Hindlimb muscle (tissue), 1 donor: ENCODE results near the gene APCDD1. TPM values are rescaled to one million over a fixed set of nuclear protein-coding genes. Genes with fewer than 3 reads are reported as not detected.
A peak's percentile ranks its signal among the peaks of the same experiment; 100 is the strongest.
"Not testable (repeated sequence)": the region's sequence is repeated elsewhere in the genome, so short reads cannot be mapped to it uniquely, and the experiment has no call there.

Source experiments
- DNase-seq: peaks from one replicate; pipeline ENCODE4 v3.0.0-alpha.2; 2013
- polyA plus RNA-seq: library from polyadenylated mRNA; unstranded; fragments of 120-200 nt; gene quantifications from one replicate; pipeline ENCODE4 v1.2.1, GENCODE V29; 2013; ENCODE audit not compliant: insufficient read length

APCDD1 gene
- polyA plus RNA-seq, 1 donor, result 11.1 TPM

GRCh38 chr18:10497206-10497749 lies 42.8 kb downstream of the APCDD1 start:
- no peak for DNase-seq

GRCh38 chr18:10499230-10499629 lies 44.8 kb downstream of the APCDD1 start:
- no peak for DNase-seq

GRCh38 chr18:10500038-10500437 lies 45.6 kb downstream of the APCDD1 start:
- DNase-seq, result no peak

GRCh38 chr18:10504723-10505122 lies 50.3 kb downstream of the APCDD1 start:
- no peak for DNase-seq

- not testable (repeated sequence) for DNase-seq
These were observed 51.5 kb downstream of the APCDD1 start for GRCh38 chr18:10505892-10506291.

- no peak for DNase-seq
These were observed 54.2 kb downstream of the APCDD1 start for GRCh38 chr18:10508591-10508990.

GRCh38 chr18:10511236-10511635 lies 56.8 kb downstream of the APCDD1 start:
- no peak for DNase-seq

GRCh38 chr18:10514082-10514481 lies 59.6 kb downstream of the APCDD1 start:
- no peak for DNase-seq

GRCh38 chr18:10514601-10515000 lies 60.2 kb downstream of the APCDD1 start:
- DNase-seq, result no peak

GRCh38 chr18:10515456-10515855 lies 61.0 kb downstream of the APCDD1 start:
- DNase-seq, result no peak

GRCh38 chr18:10516078-10516477 lies 61.6 kb downstream of the APCDD1 start:
- no peak for DNase-seq

- DNase-seq, result peak; percentile 67
These were observed 64.3 kb downstream of the APCDD1 start for GRCh38 chr18:10518595-10519255.

- DNase-seq, result no peak
These were observed 64.9 kb downstream of the APCDD1 start for GRCh38 chr18:10519366-10519765.

GRCh38 chr18:10519999-10520935 lies 65.8 kb downstream of the APCDD1 start:
- peak; percentile 91 for DNase-seq

GRCh38 chr18:10521566-10521965 lies 67.1 kb downstream of the APCDD1 start:
- DNase-seq, result no peak

- DNase-seq, result no peak
These were observed 68.1 kb downstream of the APCDD1 start for GRCh38 chr18:10522574-10522973.

- no peak for DNase-seq
These were observed 69.1 kb downstream of the APCDD1 start for GRCh38 chr18:10523544-10523943.

GRCh38 chr18:10524507-10525370 lies 70.3 kb downstream of the APCDD1 start:
- no peak for DNase-seq

- DNase-seq, result no peak
These were observed 70.9 kb downstream of the APCDD1 start for GRCh38 chr18:10525371-10525691.

- peak; percentile 94 for DNase-seq
These were observed 71.5 kb downstream of the APCDD1 start, which contains the start of gene NAPG for GRCh38 chr18:10525697-10526560. NAPG (plus strand) TSS chr18:10526027; CDS start chr18:10526103, 76 bp downstream.

GRCh38 chr18:10526561-10526949 lies 72.1 kb downstream of the APCDD1 start:
- no peak for DNase-seq

- DNase-seq, result no peak
These were observed 74.0 kb downstream of the APCDD1 start for GRCh38 chr18:10528439-10528838.
